NCI-H526 (cell line): Measurements from ENCODE around the gene KCNQ1.
A peak's percentile ranks its signal among the peaks of the same experiment; 100 is the strongest.

Source experiments
- DNase-seq, 2 experiments: peaks; one replicate each; lab custom pipeline; 2025; lab: John Stamatoyannopoulos, UW

The KCNQ1 gene

GRCh38 chr11:2683806-2684205, 239.0 kb downstream of the KCNQ1 start:
- DNase-seq: no peak

GRCh38 chr11:2684581-2684980, 239.8 kb downstream of the KCNQ1 start:
- no peak for DNase-seq

- DNase-seq: no peak
Observed at GRCh38 chr11:2685051-2685450, 240.2 kb downstream of the KCNQ1 start.

GRCh38 chr11:2685566-2686359, 241.0 kb downstream of the KCNQ1 start:
- DNase-seq: no peak

- DNase-seq: no peak
Observed at GRCh38 chr11:2686360-2687222, 241.8 kb downstream of the KCNQ1 start.

- no peak for DNase-seq
Observed at GRCh38 chr11:2687223-2687530, 242.4 kb downstream of the KCNQ1 start.

GRCh38 chr11:2687782-2688191, 243.0 kb downstream of the KCNQ1 start:
- DNase-seq: no peak

GRCh38 chr11:2688381-2689231, 243.8 kb downstream of the KCNQ1 start:
- DNase-seq: no peak

- DNase-seq: peak in 1 of 2 experiments; percentile 48
Observed at GRCh38 chr11:2689651-2690575, 245.1 kb downstream of the KCNQ1 start.

- no peak for DNase-seq
Observed at GRCh38 chr11:2690596-2691354, 246.0 kb downstream of the KCNQ1 start.

- DNase-seq: no peak
Observed at GRCh38 chr11:2691355-2691761, 246.6 kb downstream of the KCNQ1 start.

- DNase-seq: peak; percentile 70 to 84
Observed at GRCh38 chr11:2691991-2692875, 247.4 kb downstream of the KCNQ1 start.

- DNase-seq: peak in 1 of 2 experiments; percentile 69
Observed at GRCh38 chr11:2693271-2694261, 248.8 kb downstream of the KCNQ1 start.

GRCh38 chr11:2694495-2694894, 249.7 kb downstream of the KCNQ1 start:
- no peak for DNase-seq

- DNase-seq: no peak
Observed at GRCh38 chr11:2694995-2695939, 250.5 kb downstream of the KCNQ1 start.

- DNase-seq: no peak
Observed at GRCh38 chr11:2696455-2696854, 251.6 kb downstream of the KCNQ1 start.

GRCh38 chr11:2697866-2698265, 253.1 kb downstream of the KCNQ1 start:
- no peak for DNase-seq
